Measurements from ENCODE around the gene NPAS3.

DNA sequence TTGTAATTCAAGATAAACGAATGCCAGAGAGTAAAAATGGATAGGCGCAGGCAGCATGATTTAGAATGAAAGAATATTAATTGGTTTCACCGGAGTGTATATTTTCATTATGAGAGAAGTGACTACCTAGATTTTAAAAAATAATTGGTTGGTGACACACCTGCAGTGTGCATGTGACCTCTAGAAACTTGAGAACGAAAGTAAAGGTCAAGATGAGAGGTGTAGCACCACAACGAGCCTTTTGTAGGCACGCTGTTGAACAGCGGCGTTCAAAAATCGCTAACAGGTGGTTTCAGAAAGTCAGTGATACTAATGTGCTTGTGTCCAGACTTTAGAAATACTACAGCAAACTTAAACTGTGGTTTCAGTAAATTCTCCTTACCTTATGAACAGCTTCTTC is 123.8 kb downstream of the NPAS3 start:
- TF ChIP-seq CTCF (IDR thresholded peaks at IDR 0.05) (no peak), POLR2A (IDR thresholded peaks at IDR 0.05) (no peak)
